GM12878 (cell line): Measurements from ENCODE around the gene SCN8A. TPM values are rescaled to one million over a fixed set of nuclear protein-coding genes. Genes with fewer than 3 reads are reported as not detected.

Experiments used
- ATAC-seq: fragments of 200-7000 bp; cut with Tn5 transposase; 3 replicates; pipeline ENCODE4 v1.9.1; 2020; ENCODE audit warnings: mild to moderate bottlenecking, moderate library complexity
- BruUV-seq: library from RNA; stranded (reverse); fragments of 400-500 nt; replicated peaks from 2 replicates; lab custom pipeline; 2021; lab: Mats Ljungman, UMichigan
- CTCF ChIA-PET: fragments of 300-600 bp; sonication (Branson Sonifier 250); formaldehyde crosslinking; extraction: SDS; loops from one replicate; lab custom pipeline; 2021; ENCODE audit warnings: inconsistent platforms; lab: Yijun Ruan, JAX
- POLR2A ChIA-PET: fragments of 350-600 bp; formaldehyde crosslinking; extraction: SDS; loops from one replicate; lab custom pipeline; 2021; ENCODE audit warnings: inconsistent platforms; lab: Charles Lee
- RAD21 ChIA-PET: fragments of 300-600 bp; sonication (Branson Sonifier 250); formaldehyde crosslinking; loops from one replicate; lab custom pipeline; 2023; ENCODE audit warnings: antibody characterized with exemption; ENCODE audit not compliant: unreplicated experiment; lab: Charles Lee
- SMC1A ChIA-PET: fragments of 300-600 bp; sonication (Branson Sonifier 250); formaldehyde crosslinking; loops from one replicate; lab custom pipeline; 2023; ENCODE audit not compliant: unreplicated experiment, uncharacterized antibody; lab: Charles Lee
- DNase-seq: peaks from one replicate; pipeline ENCODE4 v3.0.0-alpha.2; 2011; ENCODE audit warnings: low read depth, low spot score
- FAIRE-seq: peaks from 3 replicates; lab custom pipeline; 2011; peaks lifted over from hg19 to GRCh38; lab: Jason Lieb, UNC
- H2AFZ ChIP-seq: 2 replicates; pipeline ENCODE4 v1.6.0; 2011; ENCODE audit warnings: low read depth, low read length, control low read depth; ENCODE audit not compliant: control insufficient read depth
- H3K27ac ChIP-seq: 2 replicates; pipeline ENCODE4 v1.5.1; 2011; ENCODE audit warnings: control low read depth; ENCODE audit not compliant: control insufficient read depth, insufficient read depth
- H3K27me3 ChIP-seq, 2 experiments: replicated peaks in 1 of 2; 2 replicates each; pipeline versions ENCODE4 v1.6.0 to v1.6.1; 2011; ENCODE audit warnings: low read length in 1 of 2; ENCODE audit not compliant: control insufficient read depth in 2 of 2, insufficient read depth in 2 of 2
- H3K36me3 ChIP-seq, 2 experiments: 2 replicates each; pipeline ENCODE4 v1.5.1; 2011; ENCODE audit warnings: low read length in 1 of 2; ENCODE audit not compliant: control insufficient read depth in 2 of 2, insufficient read depth in 2 of 2
- H3K4me1 ChIP-seq: 2 replicates; pipeline ENCODE4 v1.6.1; 2011; ENCODE audit warnings: mild to moderate bottlenecking, low read length, moderate library complexity, mixed read lengths; ENCODE audit not compliant: control insufficient read depth, insufficient read depth
- H3K4me2 ChIP-seq: 2 replicates; pipeline ENCODE4 v1.6.0; 2011; ENCODE audit warnings: control low read depth; ENCODE audit not compliant: control insufficient read depth, insufficient read depth
- H3K4me3 ChIP-seq: fragments of 200-600 bp; sonication (generic); 2 replicates; pipeline ENCODE4 v1.5.1; 2016
- H3K79me2 ChIP-seq: 2 replicates; pipeline ENCODE4 v1.6.0; 2011; ENCODE audit warnings: low read length; ENCODE audit not compliant: control insufficient read depth, insufficient read depth
- H3K9ac ChIP-seq: 2 replicates; pipeline ENCODE4 v1.8.0; 2011; ENCODE audit warnings: low read length, control low read depth, mixed read lengths; ENCODE audit not compliant: control insufficient read depth, insufficient read depth
- H3K9me3 ChIP-seq: replicated peaks from 3 replicates; pipeline ENCODE4 v1.5.1; 2011; ENCODE audit warnings: mild to moderate bottlenecking, low read length; ENCODE audit not compliant: control insufficient read depth, insufficient read depth
- H4K20me1 ChIP-seq: 2 replicates; pipeline ENCODE4 v1.6.0; 2011; ENCODE audit not compliant: control insufficient read depth, insufficient read depth
- BACH1 ChIP-seq: fragments of 450-650 bp; IDR thresholded peaks from 2 replicates; pipeline ENCODE4 v1.6.1; 2017; ENCODE audit warnings: mild to moderate bottlenecking, borderline replicate concordance
- BCL11A ChIP-seq: IDR thresholded peaks from 2 replicates; pipeline ENCODE4 v1.6.1; 2011; ENCODE audit warnings: low read depth, low read length
- EGR1 ChIP-seq, 2 experiments: IDR thresholded peaks; 1 replicate in 1 of 2; 2 replicates in 1 of 2; pipeline ENCODE4 v1.6.1; 2011 to 2012; ENCODE audit warnings: low read depth in 2 of 2, low read length in 2 of 2, borderline replicate concordance in 1 of 2, mild to moderate bottlenecking in 1 of 2, moderate library complexity in 1 of 2
- ETV6 ChIP-seq, 2 experiments: fragments of 450-650 bp in 1 of 2; IDR thresholded peaks in 1 of 2; conservative IDR thresholded peaks in 1 of 2; 2 replicates each; pipeline ENCODE4 v1.6.1; 2014; ENCODE audit warnings: antibody characterized with exemption in 1 of 2, borderline replicate concordance in 1 of 2, low read depth in 1 of 2, mild to moderate bottlenecking in 1 of 2, moderate library complexity in 1 of 2
- HDAC2 ChIP-seq: fragments of 200-600 bp; sonication (generic); IDR thresholded peaks from 2 replicates; pipeline ENCODE4 v1.6.1; 2017
- NFXL1 ChIP-seq: fragments of 450-650 bp; IDR thresholded peaks from 2 replicates; pipeline ENCODE4 v1.6.1; 2017; ENCODE audit warnings: antibody characterized with exemption, mild to moderate bottlenecking, borderline replicate concordance
- RFX5 ChIP-seq: IDR thresholded peaks from 2 replicates; pipeline ENCODE4 v1.6.1; 2011; ENCODE audit warnings: low read depth, low read length, improper control_type of control experiment
- SIN3A ChIP-seq: IDR thresholded peaks from 2 replicates; pipeline ENCODE4 v1.6.1; 2012; ENCODE audit warnings: low read depth, low read length, improper control_type of control experiment
- SRF ChIP-seq, 2 experiments: IDR thresholded peaks; 2 replicates each; pipeline ENCODE4 v1.6.1; 2011; ENCODE audit warnings: low read depth in 2 of 2, low read length in 2 of 2, mild to moderate bottlenecking in 1 of 2, moderate library complexity in 1 of 2
- WGBS: methylation state at CpG from one replicate; pipeline ENCODE4 v1.1.6; 2016; ENCODE audit warnings: low lambda C conversion rate; ENCODE audit not compliant: insufficient replicate concordance, insufficient coverage; ENCODE audit errors: missing lambda C conversion rate; 5-methylcytosine and 5-hydroxymethylcytosine counted together
- in situ Hi-C: fragments of 300-500 bp; cut with MboI; formaldehyde crosslinking; loops from 9 replicates; pipeline ENCODE4 v1.14.3; 2018; ENCODE audit warnings: mixed read lengths
- intact Hi-C: fragments of 100-400 bp; cut with micrococcal nuclease; formaldehyde crosslinking; loops from one replicate; pipeline ENCODE4 v1.14.2; 2022; ENCODE audit not compliant: unreplicated experiment
- polyA plus RNA-seq, 11 experiments: library from polyadenylated mRNA; depleted of rRNA in 4 of 11; unstranded in 6 of 11; stranded (reverse) in 5 of 11; fragments of >200 nt; fragmentation: Nextera tagmentation in 4 of 11; fragmentation: Illumina TruSeq in 1 of 11; extraction: Ambion mirVana in 4 of 11; extraction: Trizol in 1 of 11; gene quantifications; 1 replicate in 1 of 11; 2 replicates in 10 of 11; pipeline versions ENCODE4 v1.2.1 to v1.2.3, GENCODE V29; 2011 to 2016; ENCODE audit warnings: inconsistent platforms in 2 of 11, missing spikeins in 2 of 11, low read depth in 1 of 11
- total RNA-seq, 4 experiments: library from RNA; depleted of rRNA in 3 of 4; stranded (reverse); fragments of >200 nt in 3 of 4; fragmentation: Illumina TruSeq in 1 of 4; extraction: Trizol in 1 of 4; gene quantifications; 2 replicates each; pipeline versions ENCODE4 v1.2.1 to v1.2.3, GENCODE V29; 2013 to 2021
- TF ChIP-seq, protein P1 (sequence below): fragments of 450-650 bp; IDR thresholded peaks from 2 replicates; pipeline ENCODE4 v1.6.1; 2017; ENCODE audit warnings: borderline replicate concordance
- TF ChIP-seq, protein P2 (sequence below): IDR thresholded peaks from 2 replicates; pipeline ENCODE4 v1.6.1; 2012; ENCODE audit warnings: low read depth, low read length, improper control_type of control experiment
- TF ChIP-seq, protein P3 (sequence below): IDR thresholded peaks from 2 replicates; pipeline ENCODE4 v1.6.1; 2012; ENCODE audit warnings: mild to moderate bottlenecking, low read depth, low read length

SCN8A gene
- total and polyA plus RNA-seq, 10 of the 15 experiments (the other 5 are each of a cell fraction or from before 2014, with no cell fraction given): 0.02 to 0.23 (median 0.06) TPM; not detected in 2

GRCh38 chr12:51850081-51850964 lies 259.3 kb downstream of the SCN8A start:
- in situ Hi-C loops: no loop called here
- no peak for DNase-seq
- Histone ChIP-seq H3K27me3 (peaks cover 0 to 4% of the 10 kb centered on the region in 2 experiments; a peak in 3 of 4 replicates), H4K20me1 (no peaks in the 10 kb centered on the region), H3K4me1 (no peaks in the 10 kb centered on the region), H3K4me2 (no peak overlapping the region), H3K79me2 (no peaks in the 10 kb centered on the region), H3K4me3 (no peak overlapping the region), H3K36me3 (no peaks in the 10 kb centered on the region), H3K9me3 (no peaks in the 10 kb centered on the region), H2AFZ (no peak overlapping the region), H3K27ac (no peak overlapping the region), H3K9ac (no peak overlapping the region)
- ATAC-seq: no peak
- BruUV-seq: no TSS peak
- ChIA-PET SMC1A (no interaction called here), RAD21 (no interaction called here), POLR2A (no interaction called here), CTCF (no interaction called here)
- intact Hi-C loops: no loop called here
- TF ChIP-seq, protein P1, sequence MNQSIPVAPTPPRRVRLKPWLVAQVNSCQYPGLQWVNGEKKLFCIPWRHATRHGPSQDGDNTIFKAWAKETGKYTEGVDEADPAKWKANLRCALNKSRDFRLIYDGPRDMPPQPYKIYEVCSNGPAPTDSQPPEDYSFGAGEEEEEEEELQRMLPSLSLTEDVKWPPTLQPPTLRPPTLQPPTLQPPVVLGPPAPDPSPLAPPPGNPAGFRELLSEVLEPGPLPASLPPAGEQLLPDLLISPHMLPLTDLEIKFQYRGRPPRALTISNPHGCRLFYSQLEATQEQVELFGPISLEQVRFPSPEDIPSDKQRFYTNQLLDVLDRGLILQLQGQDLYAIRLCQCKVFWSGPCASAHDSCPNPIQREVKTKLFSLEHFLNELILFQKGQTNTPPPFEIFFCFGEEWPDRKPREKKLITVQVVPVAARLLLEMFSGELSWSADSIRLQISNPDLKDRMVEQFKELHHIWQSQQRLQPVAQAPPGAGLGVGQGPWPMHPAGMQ: no peak
- TF ChIP-seq SRF (IDR thresholded peaks at IDR 0.05; ENCODE audit: low read depth in 2 of 2, low read length in 2 of 2) (no peak), NFXL1 (no peak), RFX5 (no peak), HDAC2 (no peak), SIN3A (no peak), BACH1 (no peak), EGR1 (IDR thresholded peaks at IDR 0.05; ENCODE audit: borderline replicate concordance in 1 of 2, low read depth in 2 of 2, low read length in 2 of 2) (no peak), ETV6 (conservative IDR thresholded peaks at IDR 0.05 in 1 of 2, IDR thresholded peaks at IDR 0.05 in 1 of 2; ENCODE audit: borderline replicate concordance in 1 of 2, low read depth in 1 of 2) (no peak), BCL11A (no peak)
- TF ChIP-seq, protein P2, sequence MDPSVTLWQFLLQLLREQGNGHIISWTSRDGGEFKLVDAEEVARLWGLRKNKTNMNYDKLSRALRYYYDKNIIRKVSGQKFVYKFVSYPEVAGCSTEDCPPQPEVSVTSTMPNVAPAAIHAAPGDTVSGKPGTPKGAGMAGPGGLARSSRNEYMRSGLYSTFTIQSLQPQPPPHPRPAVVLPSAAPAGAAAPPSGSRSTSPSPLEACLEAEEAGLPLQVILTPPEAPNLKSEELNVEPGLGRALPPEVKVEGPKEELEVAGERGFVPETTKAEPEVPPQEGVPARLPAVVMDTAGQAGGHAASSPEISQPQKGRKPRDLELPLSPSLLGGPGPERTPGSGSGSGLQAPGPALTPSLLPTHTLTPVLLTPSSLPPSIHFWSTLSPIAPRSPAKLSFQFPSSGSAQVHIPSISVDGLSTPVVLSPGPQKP: no peak
- TF ChIP-seq, protein P3, sequence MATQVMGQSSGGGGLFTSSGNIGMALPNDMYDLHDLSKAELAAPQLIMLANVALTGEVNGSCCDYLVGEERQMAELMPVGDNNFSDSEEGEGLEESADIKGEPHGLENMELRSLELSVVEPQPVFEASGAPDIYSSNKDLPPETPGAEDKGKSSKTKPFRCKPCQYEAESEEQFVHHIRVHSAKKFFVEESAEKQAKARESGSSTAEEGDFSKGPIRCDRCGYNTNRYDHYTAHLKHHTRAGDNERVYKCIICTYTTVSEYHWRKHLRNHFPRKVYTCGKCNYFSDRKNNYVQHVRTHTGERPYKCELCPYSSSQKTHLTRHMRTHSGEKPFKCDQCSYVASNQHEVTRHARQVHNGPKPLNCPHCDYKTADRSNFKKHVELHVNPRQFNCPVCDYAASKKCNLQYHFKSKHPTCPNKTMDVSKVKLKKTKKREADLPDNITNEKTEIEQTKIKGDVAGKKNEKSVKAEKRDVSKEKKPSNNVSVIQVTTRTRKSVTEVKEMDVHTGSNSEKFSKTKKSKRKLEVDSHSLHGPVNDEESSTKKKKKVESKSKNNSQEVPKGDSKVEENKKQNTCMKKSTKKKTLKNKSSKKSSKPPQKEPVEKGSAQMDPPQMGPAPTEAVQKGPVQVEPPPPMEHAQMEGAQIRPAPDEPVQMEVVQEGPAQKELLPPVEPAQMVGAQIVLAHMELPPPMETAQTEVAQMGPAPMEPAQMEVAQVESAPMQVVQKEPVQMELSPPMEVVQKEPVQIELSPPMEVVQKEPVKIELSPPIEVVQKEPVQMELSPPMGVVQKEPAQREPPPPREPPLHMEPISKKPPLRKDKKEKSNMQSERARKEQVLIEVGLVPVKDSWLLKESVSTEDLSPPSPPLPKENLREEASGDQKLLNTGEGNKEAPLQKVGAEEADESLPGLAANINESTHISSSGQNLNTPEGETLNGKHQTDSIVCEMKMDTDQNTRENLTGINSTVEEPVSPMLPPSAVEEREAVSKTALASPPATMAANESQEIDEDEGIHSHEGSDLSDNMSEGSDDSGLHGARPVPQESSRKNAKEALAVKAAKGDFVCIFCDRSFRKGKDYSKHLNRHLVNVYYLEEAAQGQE: no peak
- FAIRE-seq: no peak
- 57% methylated on average over 8 of the region's 8 CpGs for WGBS
